ENCODE data around the gene KRT1.

Gene KRT1

DNA sequence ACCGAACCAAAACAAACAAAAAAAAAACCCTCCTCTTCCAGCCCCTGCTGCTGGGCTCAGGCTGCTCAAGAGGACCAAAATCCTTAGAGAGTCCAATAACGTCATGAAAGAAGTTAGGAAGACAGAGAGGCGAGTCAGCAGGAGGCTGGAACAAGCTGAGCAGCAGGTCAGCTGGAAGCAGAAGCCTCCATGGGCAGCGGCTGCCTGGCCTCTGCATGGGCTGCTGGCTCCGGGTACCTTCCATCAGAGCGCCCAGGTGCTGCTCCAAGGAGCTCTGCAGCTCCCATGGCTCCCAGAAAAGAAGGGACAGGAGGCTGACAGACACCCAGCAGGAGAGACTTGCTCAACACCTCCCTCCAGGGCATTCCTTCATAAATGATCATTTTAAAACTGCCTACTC lies 25.0 kb downstream of the KRT1 start:
- no peak for DNase-seq (ENCODE audit: low read depth, low spot score)
- H3K9me3 ChIP-seq (ENCODE audit: control insufficient read depth, insufficient read depth, low read length), result no peaks in the 10 kb centered on the region
- no peak overlapping the region for H3K4me3 ChIP-seq (ENCODE audit: low read length)
- no peaks in the 10 kb centered on the region for H3K36me3 ChIP-seq (ENCODE audit: control insufficient read depth, insufficient read depth, low read length)
- H3K4me1 ChIP-seq (ENCODE audit: control insufficient read depth, insufficient read depth, low read length), result no peaks in the 10 kb centered on the region
- no peak overlapping the region for H3K27ac ChIP-seq (ENCODE audit: low read length)
- no peaks in the 10 kb centered on the region for H3K27me3 ChIP-seq (ENCODE audit: control insufficient read depth, insufficient read depth, low read length)
- WGBS (ENCODE audit: insufficient coverage, insufficient read length), result no CpG with 5 or more reads among the region's 6 CpGs

DNA sequence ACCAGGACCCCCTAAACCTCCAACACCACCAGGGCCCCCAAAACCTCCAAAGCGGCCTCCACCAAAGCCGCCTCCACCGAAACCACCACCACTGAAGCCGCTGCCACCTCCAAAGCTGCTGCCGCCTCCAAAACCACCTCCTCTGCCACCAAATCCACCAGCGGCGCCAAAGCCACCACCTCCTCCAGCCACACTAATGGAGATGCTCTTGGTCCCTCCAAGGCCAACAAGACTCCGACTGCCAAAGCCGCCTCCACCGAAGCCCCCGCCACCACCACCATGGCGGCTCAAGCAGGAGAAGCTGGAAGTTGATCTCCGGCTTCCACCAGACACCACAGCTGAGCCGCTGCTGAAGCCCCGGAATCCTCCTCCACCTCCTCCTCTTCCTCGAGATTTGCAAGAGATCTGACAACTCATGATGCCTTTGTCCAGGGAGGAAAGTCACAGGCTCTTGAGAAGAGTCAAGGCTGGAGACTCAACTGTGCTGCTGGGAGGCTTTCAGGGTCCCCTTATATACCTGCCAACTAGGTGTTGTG lies 28.4 kb downstream of the KRT1 start, which contains the start of gene KRT2:
KRT2 (minus strand) TSS at position 486 of the 536 bp plus-strand sequence; CDS start at position 417, 69 bp downstream.
- H3K27me3 ChIP-seq (ENCODE audit: control insufficient read depth, insufficient read depth, low read length), result no peaks in the 10 kb centered on the region
- no peak within 1 kb of the TSS for H3K27ac ChIP-seq (ENCODE audit: low read length)
- H3K9me3 ChIP-seq (ENCODE audit: control insufficient read depth, insufficient read depth, low read length), result no peaks in the 10 kb centered on the region
- no CpG with 5 or more reads among the region's 16 CpGs for WGBS (ENCODE audit: insufficient coverage, insufficient read length)
- H3K4me1 ChIP-seq (ENCODE audit: control insufficient read depth, insufficient read depth, low read length), result no peaks in the 10 kb centered on the region
- no peaks in the 10 kb centered on the region for H3K36me3 ChIP-seq (ENCODE audit: control insufficient read depth, insufficient read depth, low read length)
- DNase-seq (ENCODE audit: low read depth, low spot score), result no peak
- H3K4me3 ChIP-seq (ENCODE audit: low read length), result no peak within 1 kb of the TSS

DNA sequence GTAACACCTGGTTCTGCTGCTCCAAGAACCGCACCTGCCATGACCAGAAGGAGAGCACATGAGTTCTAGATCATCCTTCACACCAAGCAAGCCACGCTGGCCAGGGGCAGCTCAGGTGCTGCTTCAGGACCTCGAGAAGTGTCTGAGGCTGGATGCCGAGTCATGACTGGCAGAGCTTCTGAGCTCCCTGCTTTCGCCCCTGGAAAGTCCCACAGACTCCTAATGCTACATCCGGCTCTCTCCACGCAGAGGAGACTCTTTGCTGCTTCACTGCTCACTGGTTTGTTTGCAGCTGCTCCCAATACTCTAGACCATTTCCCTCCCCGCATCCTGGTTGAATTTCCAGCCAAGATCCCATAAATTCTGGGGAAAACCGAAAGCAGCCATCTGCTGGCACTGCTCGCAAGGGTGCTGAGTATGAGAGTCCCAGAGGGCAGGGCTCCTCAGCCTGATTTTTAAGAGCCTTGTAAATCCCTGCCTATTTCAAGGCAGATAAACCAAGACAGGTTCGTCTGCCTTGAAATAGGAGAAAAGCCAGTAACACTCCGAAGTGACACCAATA lies 29.6 kb downstream of the KRT1 start:
- Histone ChIP-seq H3K36me3 (ENCODE audit: control insufficient read depth, insufficient read depth, low read length) (no peaks in the 10 kb centered on the region), H3K4me3 (ENCODE audit: low read length) (no peak overlapping the region), H3K27ac (ENCODE audit: low read length) (no peak overlapping the region), H3K9me3 (ENCODE audit: control insufficient read depth, insufficient read depth, low read length) (no peaks in the 10 kb centered on the region), H3K4me1 (ENCODE audit: control insufficient read depth, insufficient read depth, low read length) (no peaks in the 10 kb centered on the region), H3K27me3 (ENCODE audit: control insufficient read depth, insufficient read depth, low read length) (no peaks in the 10 kb centered on the region)
- no CpG with 5 or more reads among the region's 12 CpGs for WGBS (ENCODE audit: insufficient coverage, insufficient read length)
- no peak for DNase-seq (ENCODE audit: low read depth, low spot score)

DNA sequence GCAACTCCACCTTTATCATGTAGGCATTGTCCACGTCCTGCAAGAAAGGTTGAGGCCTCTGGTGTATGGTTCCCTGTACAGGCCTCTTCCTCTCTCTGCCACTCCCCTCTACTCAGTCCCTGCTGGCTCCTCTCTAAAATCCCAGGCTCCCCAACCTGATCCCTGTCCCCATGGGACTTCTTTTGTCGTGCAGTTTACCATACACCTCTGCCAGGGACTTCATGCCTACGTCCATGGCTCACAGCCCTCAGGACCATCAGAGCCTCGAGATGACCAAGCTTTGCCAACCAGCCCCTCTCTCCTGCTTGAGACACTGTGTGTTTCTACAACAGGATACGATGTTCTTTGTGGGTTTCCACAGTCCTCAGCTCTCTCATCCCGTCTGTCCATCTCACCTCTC lies 31.1 kb downstream of the KRT1 start:
- Histone ChIP-seq H3K36me3 (ENCODE audit: control insufficient read depth, insufficient read depth, low read length) (no peaks in the 10 kb centered on the region), H3K27me3 (ENCODE audit: control insufficient read depth, insufficient read depth, low read length) (no peaks in the 10 kb centered on the region), H3K4me1 (ENCODE audit: control insufficient read depth, insufficient read depth, low read length) (no peaks in the 10 kb centered on the region), H3K9me3 (ENCODE audit: control insufficient read depth, insufficient read depth, low read length) (no peaks in the 10 kb centered on the region), H3K4me3 (ENCODE audit: low read length) (no peak overlapping the region), H3K27ac (ENCODE audit: low read length) (no peak overlapping the region)
- DNase-seq (ENCODE audit: low read depth, low spot score), result no peak
- WGBS (ENCODE audit: insufficient coverage, insufficient read length), result no CpG with 5 or more reads among the region's 6 CpGs

DNA sequence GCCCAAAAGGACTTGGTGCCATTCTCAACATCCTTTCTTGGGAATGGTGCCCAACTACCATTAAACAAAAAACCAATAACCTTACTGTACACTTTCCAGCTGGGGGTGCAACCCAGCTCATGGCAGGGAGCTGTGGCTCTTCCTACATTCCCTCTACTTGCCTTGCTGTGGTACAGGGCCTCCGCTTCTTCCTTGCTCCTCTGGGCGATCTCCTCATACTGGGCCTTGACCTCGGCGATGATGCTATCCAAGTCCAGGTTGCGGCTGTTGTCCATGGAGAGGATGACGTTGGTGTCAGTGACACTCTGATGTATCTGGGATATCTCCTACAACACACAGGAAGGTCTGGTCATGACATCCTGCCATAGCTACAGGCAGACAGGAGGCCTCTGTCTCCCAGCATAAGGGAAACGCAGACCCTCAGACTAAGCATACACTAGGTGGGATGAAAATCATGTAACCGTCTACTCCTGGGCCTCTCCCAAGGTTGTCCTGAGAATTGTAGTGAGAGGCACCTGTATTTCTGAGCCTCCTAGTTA lies 32.1 kb downstream of the KRT1 start:
- DNase-seq (ENCODE audit: low read depth, low spot score), result no peak
- Histone ChIP-seq H3K36me3 (ENCODE audit: control insufficient read depth, insufficient read depth, low read length) (no peaks in the 10 kb centered on the region), H3K4me3 (ENCODE audit: low read length) (no peak overlapping the region), H3K4me1 (ENCODE audit: control insufficient read depth, insufficient read depth, low read length) (no peaks in the 10 kb centered on the region), H3K27me3 (ENCODE audit: control insufficient read depth, insufficient read depth, low read length) (no peaks in the 10 kb centered on the region), H3K9me3 (ENCODE audit: control insufficient read depth, insufficient read depth, low read length) (no peaks in the 10 kb centered on the region), H3K27ac (ENCODE audit: low read length) (no peak overlapping the region)
- WGBS (ENCODE audit: insufficient coverage, insufficient read length), result no CpG with 5 or more reads among the region's 8 CpGs

DNA sequence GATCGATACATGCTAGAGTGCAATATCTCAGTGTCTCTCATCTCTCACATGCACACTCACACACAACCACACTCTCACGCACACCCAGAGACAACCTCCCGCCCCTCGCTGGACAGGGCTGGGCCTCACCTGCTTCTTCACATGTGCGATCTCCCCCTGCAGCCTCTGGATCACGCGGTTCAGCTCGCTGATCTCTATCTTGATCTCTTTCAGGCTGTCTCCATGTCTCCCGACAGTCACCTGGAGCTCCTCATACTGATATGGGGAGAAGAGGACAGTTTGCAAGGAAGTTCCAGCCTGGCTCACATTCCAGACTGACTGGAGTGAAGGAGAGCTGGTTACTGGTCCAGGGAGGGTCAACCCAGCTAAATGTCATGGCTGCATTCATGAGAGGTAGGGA lies 32.6 kb downstream of the KRT1 start:
- WGBS (ENCODE audit: insufficient coverage, insufficient read length), result no CpG with 5 or more reads among the region's 9 CpGs
- Histone ChIP-seq H3K9me3 (ENCODE audit: control insufficient read depth, insufficient read depth, low read length) (no peaks in the 10 kb centered on the region), H3K4me3 (ENCODE audit: low read length) (no peak overlapping the region), H3K4me1 (ENCODE audit: control insufficient read depth, insufficient read depth, low read length) (no peaks in the 10 kb centered on the region), H3K36me3 (ENCODE audit: control insufficient read depth, insufficient read depth, low read length) (no peaks in the 10 kb centered on the region), H3K27me3 (ENCODE audit: control insufficient read depth, insufficient read depth, low read length) (no peaks in the 10 kb centered on the region), H3K27ac (ENCODE audit: low read length) (no peak overlapping the region)
- DNase-seq (ENCODE audit: low read depth, low spot score), result no peak

DNA sequence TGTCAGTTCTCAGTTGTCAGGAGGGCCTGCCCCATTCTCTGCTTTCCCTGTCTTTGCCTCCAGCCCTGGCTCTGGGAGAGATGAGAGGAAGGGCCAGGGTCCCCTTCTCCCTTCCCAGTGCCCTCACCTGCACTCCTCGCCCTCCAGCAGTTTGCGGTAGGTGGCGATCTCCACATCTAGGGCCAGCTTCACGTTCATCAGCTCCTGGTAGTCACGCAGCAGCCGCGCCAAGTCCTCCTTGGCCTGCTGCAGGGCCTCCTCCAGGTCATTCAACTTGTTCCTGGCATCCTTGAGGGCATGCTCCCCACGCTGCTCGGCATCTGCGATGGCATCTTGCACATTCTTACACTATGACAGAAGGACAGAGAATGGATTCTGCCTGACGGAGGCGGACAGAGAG lies 33.6 kb downstream of the KRT1 start:
- DNase-seq (ENCODE audit: low read depth, low spot score), result no peak
- no peaks in the 10 kb centered on the region for H3K4me1 ChIP-seq (ENCODE audit: control insufficient read depth, insufficient read depth, low read length)
- no peaks in the 10 kb centered on the region for H3K9me3 ChIP-seq (ENCODE audit: control insufficient read depth, insufficient read depth, low read length)
- no peaks in the 10 kb centered on the region for H3K27me3 ChIP-seq (ENCODE audit: control insufficient read depth, insufficient read depth, low read length)
- no CpG with 5 or more reads among the region's 12 CpGs for WGBS (ENCODE audit: insufficient coverage, insufficient read length)
- H3K36me3 ChIP-seq (ENCODE audit: control insufficient read depth, insufficient read depth, low read length), result no peaks in the 10 kb centered on the region
- H3K27ac ChIP-seq (ENCODE audit: low read length), result no peak overlapping the region
- H3K4me3 ChIP-seq (ENCODE audit: low read length), result no peak overlapping the region

DNA sequence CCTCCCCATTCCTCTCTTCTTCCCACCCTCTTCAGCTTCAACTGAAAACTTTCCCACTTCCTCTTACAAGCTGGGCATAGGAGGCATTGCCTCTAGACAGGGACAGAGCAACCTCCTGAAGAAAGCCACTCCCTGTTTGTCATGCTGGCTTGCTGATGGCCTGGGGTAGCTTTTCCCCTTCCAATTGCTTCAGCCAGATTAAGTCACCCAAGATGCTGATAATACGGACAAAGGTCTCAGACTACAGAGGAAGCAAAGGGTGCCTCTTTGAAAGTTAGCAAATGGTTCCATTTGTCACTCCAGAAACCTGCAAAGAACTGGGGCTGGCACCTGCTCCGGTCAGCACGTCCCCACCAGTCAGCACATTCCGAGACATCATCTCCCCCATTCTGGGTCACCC lies 34.2 kb downstream of the KRT1 start:
- no peaks in the 10 kb centered on the region for H3K9me3 ChIP-seq (ENCODE audit: control insufficient read depth, insufficient read depth, low read length)
- H3K27ac ChIP-seq (ENCODE audit: low read length), result no peak overlapping the region
- H3K27me3 ChIP-seq (ENCODE audit: control insufficient read depth, insufficient read depth, low read length), result no peaks in the 10 kb centered on the region
- H3K4me3 ChIP-seq (ENCODE audit: low read length), result no peak overlapping the region
- no peaks in the 10 kb centered on the region for H3K36me3 ChIP-seq (ENCODE audit: control insufficient read depth, insufficient read depth, low read length)
- WGBS (ENCODE audit: insufficient coverage, insufficient read length), result no CpG with 5 or more reads among the region's 4 CpGs
- no peak for DNase-seq (ENCODE audit: low read depth, low spot score)
- H3K4me1 ChIP-seq (ENCODE audit: control insufficient read depth, insufficient read depth, low read length), result no peaks in the 10 kb centered on the region

DNA sequence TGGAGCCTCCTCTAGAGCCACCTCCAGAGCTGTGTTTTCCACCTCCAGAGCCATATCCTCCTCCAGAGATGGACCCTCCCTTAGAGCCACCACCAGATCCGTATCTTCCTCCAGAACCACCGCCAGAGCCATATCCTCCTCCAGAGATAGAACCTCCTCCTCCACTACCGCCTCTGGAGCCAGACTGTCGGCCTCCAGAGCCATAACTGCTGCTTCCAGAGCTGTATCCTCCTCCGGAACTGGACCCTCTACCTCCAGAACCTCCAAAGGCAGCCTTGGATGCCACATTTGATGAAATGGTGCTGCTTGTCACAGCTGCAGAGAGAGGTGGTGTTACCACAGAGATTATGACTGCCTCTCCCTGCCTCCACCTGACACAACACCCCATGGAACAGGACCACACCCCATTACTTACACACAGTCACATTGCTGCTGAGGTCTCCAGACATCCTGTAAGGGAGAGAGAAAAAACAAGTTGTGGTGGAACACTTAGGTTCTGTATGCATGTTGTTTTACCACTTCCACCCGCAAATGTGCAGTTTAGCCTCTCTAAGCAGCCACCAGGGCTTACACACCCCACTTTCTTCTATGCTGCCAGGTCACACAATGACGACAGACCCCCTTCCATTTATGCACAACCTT lies 35.0 kb downstream of the KRT1 start:
- Histone ChIP-seq H3K9me3 (ENCODE audit: control insufficient read depth, insufficient read depth, low read length) (no peaks in the 10 kb centered on the region), H3K4me3 (ENCODE audit: low read length) (no peak overlapping the region), H3K27me3 (ENCODE audit: control insufficient read depth, insufficient read depth, low read length) (no peaks in the 10 kb centered on the region), H3K36me3 (ENCODE audit: control insufficient read depth, insufficient read depth, low read length) (no peaks in the 10 kb centered on the region), H3K27ac (ENCODE audit: low read length) (no peak overlapping the region), H3K4me1 (ENCODE audit: control insufficient read depth, insufficient read depth, low read length) (no peaks in the 10 kb centered on the region)
- no peak for DNase-seq (ENCODE audit: low read depth, low spot score)
- no CpG with 5 or more reads among the region's 7 CpGs for WGBS (ENCODE audit: insufficient coverage, insufficient read length)

DNA sequence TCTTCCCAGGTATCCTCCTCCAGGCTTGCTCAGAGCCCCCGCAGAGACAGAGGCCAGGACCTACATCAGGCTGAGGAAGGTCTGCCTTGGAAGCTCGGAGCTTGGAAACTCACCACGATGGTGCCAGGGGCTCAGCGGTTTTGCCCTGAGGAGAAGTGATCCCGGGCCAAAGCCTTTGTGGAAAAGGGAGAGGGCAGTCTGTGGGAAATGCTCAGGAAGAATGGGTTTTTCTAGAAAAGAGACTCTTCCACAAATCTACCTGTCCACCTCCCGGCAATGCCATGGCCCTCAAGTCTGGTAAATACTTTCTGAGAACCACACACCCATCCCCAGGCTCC lies 36.2 kb downstream of the KRT1 start:
- DNase-seq (ENCODE audit: low read depth, low spot score), result no peak
- no CpG with 5 or more reads among the region's 6 CpGs for WGBS (ENCODE audit: insufficient coverage, insufficient read length)
- Histone ChIP-seq H3K9me3 (ENCODE audit: control insufficient read depth, insufficient read depth, low read length) (no peaks in the 10 kb centered on the region), H3K4me1 (ENCODE audit: control insufficient read depth, insufficient read depth, low read length) (no peaks in the 10 kb centered on the region), H3K36me3 (ENCODE audit: control insufficient read depth, insufficient read depth, low read length) (no peaks in the 10 kb centered on the region), H3K4me3 (ENCODE audit: low read length) (no peak overlapping the region), H3K27ac (ENCODE audit: low read length) (no peak overlapping the region), H3K27me3 (ENCODE audit: control insufficient read depth, insufficient read depth, low read length) (no peaks in the 10 kb centered on the region)

Data from iPS DF 6.9 (cell line).